Measurements from ENCODE around the gene CRIM1.

DNA sequence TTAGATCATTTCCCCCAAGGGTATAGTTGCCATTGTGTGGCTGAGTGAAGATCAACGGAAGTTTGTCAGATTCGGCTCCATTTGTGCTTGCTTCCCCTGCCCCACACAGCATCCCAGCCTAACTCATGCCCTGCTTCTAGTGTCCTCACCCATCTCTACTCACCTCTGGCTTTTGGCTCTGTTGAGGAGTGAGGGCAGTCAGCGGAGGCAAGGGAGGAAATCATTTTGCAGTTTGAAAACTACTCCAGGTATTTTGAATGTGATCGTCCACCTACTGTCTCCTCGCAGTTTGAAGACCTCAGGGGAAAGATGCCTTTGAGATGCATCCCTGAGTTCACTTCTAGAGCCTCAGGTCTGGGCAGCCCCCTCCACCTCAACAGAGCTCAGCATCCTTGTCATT, 126.1 kb downstream of the CRIM1 start:
- TF ChIP-seq CTCF (IDR thresholded peaks at IDR 0.05) (no peak), POLR2A (IDR thresholded peaks at IDR 0.05) (no peak)
